ENCODE results near the gene ZNF224. TPM values are rescaled to one million over a fixed set of nuclear protein-coding genes. Genes with fewer than 3 reads are reported as not detected.

Gene ZNF224
- polyA plus RNA-seq, 1 of the 3 experiments (the other 2 are of a cell fraction), result 13.9 TPM

DNA sequence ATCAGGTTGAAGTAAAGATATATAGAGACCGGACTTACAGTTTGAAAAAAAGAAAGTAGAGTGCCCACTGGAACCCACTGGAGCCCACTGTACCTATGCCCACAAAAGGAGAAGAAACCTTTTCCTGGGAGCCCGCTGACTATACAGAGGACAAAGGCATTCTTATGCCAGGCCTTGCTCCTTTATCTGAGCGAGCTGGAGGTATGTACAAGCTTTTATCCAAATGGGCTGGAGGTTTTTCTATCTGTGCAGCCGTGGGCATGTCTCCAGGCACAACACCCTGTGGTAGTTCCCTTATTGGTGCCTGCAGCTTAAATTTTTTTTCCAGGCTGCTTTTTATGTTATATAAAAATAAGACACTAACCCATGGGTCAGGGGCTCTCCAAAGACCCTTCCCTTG is 55.6 kb downstream of the ZNF224 start:
- Histone ChIP-seq H3K9ac (no peak overlapping the region), H3K79me2 (ENCODE audit: insufficient read depth) (no peaks in the 10 kb centered on the region), H4K20me1 (ENCODE audit: insufficient read depth) (no peaks in the 10 kb centered on the region), H2AFZ (ENCODE audit: low read depth) (no peak overlapping the region), H3K4me2 (no peak overlapping the region), H3K27me3 (ENCODE audit: insufficient read depth) (no peaks in the 10 kb centered on the region), H3K4me1 (ENCODE audit: control insufficient read depth in 1 of 2, insufficient read depth in 2 of 2, low read depth in 1 of 2, low read length in 1 of 2) (no peaks in the 10 kb centered on the region), H3K9me3 (0 out of 2 replicates have a peak, but pooled peaks cover 2% of the 10 kb centered on the region), H3K9me2 (no peaks in the 10 kb centered on the region), H3K36me3 (replicated peaks in 1 of 2; ENCODE audit: control insufficient read depth in 1 of 2, insufficient read depth in 2 of 2, low read length in 1 of 2) (peaks cover 62 to 71% of the 10 kb centered on the region in 2 experiments), H3K4me3 (ENCODE audit: low read depth in 2 of 2, low read length in 1 of 2) (no peak overlapping the region), H3F3A (replicated peaks; ENCODE audit: insufficient read depth) (no peaks in the 10 kb centered on the region), H3K27ac (ENCODE audit: low read depth in 2 of 2, low read length in 1 of 2) (no peak overlapping the region)
- POLR2A ChIA-PET, result no interaction called here
- TF ChIP-seq, protein P1, sequence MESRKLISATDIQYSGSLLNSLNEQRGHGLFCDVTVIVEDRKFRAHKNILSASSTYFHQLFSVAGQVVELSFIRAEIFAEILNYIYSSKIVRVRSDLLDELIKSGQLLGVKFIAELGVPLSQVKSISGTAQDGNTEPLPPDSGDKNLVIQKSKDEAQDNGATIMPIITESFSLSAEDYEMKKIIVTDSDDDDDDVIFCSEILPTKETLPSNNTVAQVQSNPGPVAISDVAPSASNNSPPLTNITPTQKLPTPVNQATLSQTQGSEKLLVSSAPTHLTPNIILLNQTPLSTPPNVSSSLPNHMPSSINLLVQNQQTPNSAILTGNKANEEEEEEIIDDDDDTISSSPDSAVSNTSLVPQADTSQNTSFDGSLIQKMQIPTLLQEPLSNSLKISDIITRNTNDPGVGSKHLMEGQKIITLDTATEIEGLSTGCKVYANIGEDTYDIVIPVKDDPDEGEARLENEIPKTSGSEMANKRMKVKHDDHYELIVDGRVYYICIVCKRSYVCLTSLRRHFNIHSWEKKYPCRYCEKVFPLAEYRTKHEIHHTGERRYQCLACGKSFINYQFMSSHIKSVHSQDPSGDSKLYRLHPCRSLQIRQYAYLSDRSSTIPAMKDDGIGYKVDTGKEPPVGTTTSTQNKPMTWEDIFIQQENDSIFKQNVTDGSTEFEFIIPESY (IDR thresholded peaks at IDR 0.05; ENCODE audit: borderline replicate concordance, low read depth), result no peak
- TF ChIP-seq TAF1 (IDR thresholded peaks at IDR 0.05; ENCODE audit: borderline replicate concordance, low read depth, low read length), result no peak
- no peak for TF ChIP-seq SIN3A (IDR thresholded peaks at IDR 0.05; ENCODE audit: borderline replicate concordance, low read depth, low read length)
- no peak for TF ChIP-seq EZH2phosphoT487 (IDR thresholded peaks at IDR 0.05; ENCODE audit: borderline replicate concordance, low read depth)
- TF ChIP-seq, protein P2, sequence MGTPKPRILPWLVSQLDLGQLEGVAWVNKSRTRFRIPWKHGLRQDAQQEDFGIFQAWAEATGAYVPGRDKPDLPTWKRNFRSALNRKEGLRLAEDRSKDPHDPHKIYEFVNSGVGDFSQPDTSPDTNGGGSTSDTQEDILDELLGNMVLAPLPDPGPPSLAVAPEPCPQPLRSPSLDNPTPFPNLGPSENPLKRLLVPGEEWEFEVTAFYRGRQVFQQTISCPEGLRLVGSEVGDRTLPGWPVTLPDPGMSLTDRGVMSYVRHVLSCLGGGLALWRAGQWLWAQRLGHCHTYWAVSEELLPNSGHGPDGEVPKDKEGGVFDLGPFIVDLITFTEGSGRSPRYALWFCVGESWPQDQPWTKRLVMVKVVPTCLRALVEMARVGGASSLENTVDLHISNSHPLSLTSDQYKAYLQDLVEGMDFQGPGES (IDR thresholded peaks at IDR 0.05; ENCODE audit: low read depth, low read length), result no peak
- TF ChIP-seq RXRA (IDR thresholded peaks at IDR 0.05; ENCODE audit: borderline replicate concordance, low read depth), result no peak
- TF ChIP-seq ELF1 (IDR thresholded peaks at IDR 0.05), result no peak
- 94% methylated on average over 4 of the region's 4 CpGs for WGBS (ENCODE audit: low lambda C conversion rate)
- no peak for DNase-seq
- CTCF ChIA-PET, result no interaction called here

DNA sequence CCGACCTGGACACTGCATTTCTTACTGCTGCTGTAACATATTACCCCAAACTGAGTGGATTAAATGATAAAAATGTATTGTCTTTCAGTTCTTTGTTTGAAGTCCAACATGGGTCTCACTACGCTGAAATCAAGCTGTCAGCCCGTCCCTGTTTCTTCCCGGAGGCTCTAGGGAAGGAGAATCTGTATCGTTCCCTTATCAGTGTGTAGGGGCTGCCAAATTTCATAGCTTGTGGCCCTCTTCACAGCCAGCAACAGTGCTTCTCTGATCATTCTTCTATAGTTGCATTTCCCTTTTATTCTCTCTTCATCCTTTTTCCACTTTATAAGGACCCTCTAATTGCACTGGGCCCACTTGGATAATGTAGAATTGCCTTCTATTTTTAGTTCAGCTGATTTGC is 57.3 kb downstream of the ZNF224 start:
- CTCF ChIA-PET, result no interaction called here
- no peak overlapping the region for H2AFZ ChIP-seq (ENCODE audit: low read depth)
- no peak for DNase-seq
- WGBS (ENCODE audit: low lambda C conversion rate), result 97% methylated on average over 5 of the region's 5 CpGs
- peaks cover 64 to 70% of the 10 kb centered on the region in 2 experiments for H3K36me3 ChIP-seq (replicated peaks in 1 of 2; ENCODE audit: control insufficient read depth in 1 of 2, insufficient read depth in 2 of 2, low read length in 1 of 2)
- no peak for TF ChIP-seq RXRA (IDR thresholded peaks at IDR 0.05; ENCODE audit: borderline replicate concordance, low read depth)
- TF ChIP-seq GABPA (IDR thresholded peaks at IDR 0.05; ENCODE audit: low read depth), result no peak
- TF ChIP-seq, protein P3, sequence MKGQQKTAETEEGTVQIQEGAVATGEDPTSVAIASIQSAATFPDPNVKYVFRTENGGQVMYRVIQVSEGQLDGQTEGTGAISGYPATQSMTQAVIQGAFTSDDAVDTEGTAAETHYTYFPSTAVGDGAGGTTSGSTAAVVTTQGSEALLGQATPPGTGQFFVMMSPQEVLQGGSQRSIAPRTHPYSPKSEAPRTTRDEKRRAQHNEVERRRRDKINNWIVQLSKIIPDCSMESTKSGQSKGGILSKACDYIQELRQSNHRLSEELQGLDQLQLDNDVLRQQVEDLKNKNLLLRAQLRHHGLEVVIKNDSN (IDR thresholded peaks at IDR 0.05; ENCODE audit: borderline replicate concordance, low read depth), result no peak
- TF ChIP-seq CHD2 (IDR thresholded peaks at IDR 0.05; ENCODE audit: low read length, partially characterized antibody), result no peak
- no peak for TF ChIP-seq NFIC (IDR thresholded peaks at IDR 0.05; ENCODE audit: borderline replicate concordance)
- TF ChIP-seq RCOR1 (IDR thresholded peaks at IDR 0.05; ENCODE audit: low read length), result no peak
- no peak for TF ChIP-seq FOXM1 (IDR thresholded peaks at IDR 0.05; ENCODE audit: low read depth)
- no peak for TF ChIP-seq SIN3A (IDR thresholded peaks at IDR 0.05; ENCODE audit: borderline replicate concordance, low read depth, low read length)
- TF ChIP-seq EP300 (IDR thresholded peaks at IDR 0.05; ENCODE audit: borderline replicate concordance in 1 of 2, low read depth in 1 of 2, low read length in 1 of 2), result no peak
- TF ChIP-seq, protein P4, sequence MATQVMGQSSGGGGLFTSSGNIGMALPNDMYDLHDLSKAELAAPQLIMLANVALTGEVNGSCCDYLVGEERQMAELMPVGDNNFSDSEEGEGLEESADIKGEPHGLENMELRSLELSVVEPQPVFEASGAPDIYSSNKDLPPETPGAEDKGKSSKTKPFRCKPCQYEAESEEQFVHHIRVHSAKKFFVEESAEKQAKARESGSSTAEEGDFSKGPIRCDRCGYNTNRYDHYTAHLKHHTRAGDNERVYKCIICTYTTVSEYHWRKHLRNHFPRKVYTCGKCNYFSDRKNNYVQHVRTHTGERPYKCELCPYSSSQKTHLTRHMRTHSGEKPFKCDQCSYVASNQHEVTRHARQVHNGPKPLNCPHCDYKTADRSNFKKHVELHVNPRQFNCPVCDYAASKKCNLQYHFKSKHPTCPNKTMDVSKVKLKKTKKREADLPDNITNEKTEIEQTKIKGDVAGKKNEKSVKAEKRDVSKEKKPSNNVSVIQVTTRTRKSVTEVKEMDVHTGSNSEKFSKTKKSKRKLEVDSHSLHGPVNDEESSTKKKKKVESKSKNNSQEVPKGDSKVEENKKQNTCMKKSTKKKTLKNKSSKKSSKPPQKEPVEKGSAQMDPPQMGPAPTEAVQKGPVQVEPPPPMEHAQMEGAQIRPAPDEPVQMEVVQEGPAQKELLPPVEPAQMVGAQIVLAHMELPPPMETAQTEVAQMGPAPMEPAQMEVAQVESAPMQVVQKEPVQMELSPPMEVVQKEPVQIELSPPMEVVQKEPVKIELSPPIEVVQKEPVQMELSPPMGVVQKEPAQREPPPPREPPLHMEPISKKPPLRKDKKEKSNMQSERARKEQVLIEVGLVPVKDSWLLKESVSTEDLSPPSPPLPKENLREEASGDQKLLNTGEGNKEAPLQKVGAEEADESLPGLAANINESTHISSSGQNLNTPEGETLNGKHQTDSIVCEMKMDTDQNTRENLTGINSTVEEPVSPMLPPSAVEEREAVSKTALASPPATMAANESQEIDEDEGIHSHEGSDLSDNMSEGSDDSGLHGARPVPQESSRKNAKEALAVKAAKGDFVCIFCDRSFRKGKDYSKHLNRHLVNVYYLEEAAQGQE (IDR thresholded peaks at IDR 0.05; ENCODE audit: low read depth, low read length), result no peak
- TF ChIP-seq POLR2AphosphoS5 (IDR thresholded peaks at IDR 0.05; ENCODE audit: low read depth, low read length), result no peak
- TF ChIP-seq TCF12 (IDR thresholded peaks at IDR 0.05), result no peak
- TF ChIP-seq TAF1 (IDR thresholded peaks at IDR 0.05; ENCODE audit: borderline replicate concordance, low read depth, low read length), result no peak
- no peak for TF ChIP-seq JUND (IDR thresholded peaks at IDR 0.05)
- no peak for TF ChIP-seq FOXJ3 (CRISPR knock-in tag; IDR thresholded peaks at IDR 0.05)
- TF ChIP-seq, protein P5, sequence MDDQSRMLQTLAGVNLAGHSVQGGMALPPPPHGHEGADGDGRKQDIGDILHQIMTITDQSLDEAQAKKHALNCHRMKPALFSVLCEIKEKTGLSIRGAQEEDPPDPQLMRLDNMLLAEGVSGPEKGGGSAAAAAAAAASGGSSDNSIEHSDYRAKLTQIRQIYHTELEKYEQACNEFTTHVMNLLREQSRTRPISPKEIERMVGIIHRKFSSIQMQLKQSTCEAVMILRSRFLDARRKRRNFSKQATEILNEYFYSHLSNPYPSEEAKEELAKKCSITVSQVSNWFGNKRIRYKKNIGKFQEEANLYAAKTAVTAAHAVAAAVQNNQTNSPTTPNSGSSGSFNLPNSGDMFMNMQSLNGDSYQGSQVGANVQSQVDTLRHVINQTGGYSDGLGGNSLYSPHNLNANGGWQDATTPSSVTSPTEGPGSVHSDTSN (IDR thresholded peaks at IDR 0.05), result no peak
- no peaks in the 10 kb centered on the region for H3F3A ChIP-seq (replicated peaks; ENCODE audit: insufficient read depth)
- no peaks in the 10 kb centered on the region for H3K9me2 ChIP-seq
- no peaks in the 10 kb centered on the region for H4K20me1 ChIP-seq (ENCODE audit: insufficient read depth)
- H3K9me3 ChIP-seq, result 0 out of 2 replicates have a peak, but pooled peaks cover 3% of the 10 kb centered on the region
- POLR2A ChIA-PET, result no interaction called here
- no peaks in the 10 kb centered on the region for H3K79me2 ChIP-seq (ENCODE audit: insufficient read depth)
- H3K4me3 ChIP-seq (ENCODE audit: low read depth in 2 of 2, low read length in 1 of 2), result no peak overlapping the region
- H3K4me1 ChIP-seq (ENCODE audit: control insufficient read depth in 1 of 2, insufficient read depth in 2 of 2, low read depth in 1 of 2, low read length in 1 of 2), result no peaks in the 10 kb centered on the region
- no peak overlapping the region for H3K4me2 ChIP-seq
- no peaks in the 10 kb centered on the region for H3K27me3 ChIP-seq (ENCODE audit: insufficient read depth)
- H3K9ac ChIP-seq, result no peak overlapping the region
- no peak overlapping the region for H3K27ac ChIP-seq (ENCODE audit: low read depth in 2 of 2, low read length in 1 of 2)

Measured in SK-N-SH (cell line).